GM21381 (cell line): ENCODE measurements around the gene TBL1X.
"Not testable (repeated sequence)": the region's sequence is repeated elsewhere in the genome, so short reads cannot be mapped to it uniquely, and the experiment has no call there.

ENCODE experiments used
- ATAC-seq: cut with Tn5 transposase; IDR thresholded peaks from one replicate; pipeline ENCODE4 v1.9.1; 2021; ENCODE audit warnings: mild to moderate bottlenecking, moderate library complexity; ENCODE audit not compliant: unreplicated experiment

Gene TBL1X

GRCh38 chrX:9458516-9459078 lies 6.3 kb upstream of the TBL1X start:
- ATAC-seq: no peak

GRCh38 chrX:9459186-9459748 lies 5.6 kb upstream of the TBL1X start:
- ATAC-seq: no peak

- ATAC-seq: no peak
Observed at GRCh38 chrX:9461087-9461486, 3.8 kb upstream of the TBL1X start.

- ATAC-seq: no peak
Observed at GRCh38 chrX:9462456-9462855, 2.4 kb upstream of the TBL1X start.

GRCh38 chrX:9465380-9466123 lies 694 bp downstream of the TBL1X start:
- peak; percentile 23 for ATAC-seq

- ATAC-seq: no peak
Observed at GRCh38 chrX:9466124-9466495, 1.3 kb downstream of the TBL1X start.

GRCh38 chrX:9466736-9467135 lies 1.9 kb downstream of the TBL1X start:
- ATAC-seq: no peak

- no peak for ATAC-seq
Observed at GRCh38 chrX:9467146-9467545, 2.3 kb downstream of the TBL1X start.

GRCh38 chrX:9467751-9468150 lies 2.9 kb downstream of the TBL1X start:
- ATAC-seq: no peak

- no peak for ATAC-seq
Observed at GRCh38 chrX:9471571-9471985, 6.7 kb downstream of the TBL1X start.

- ATAC-seq: no peak
Observed at GRCh38 chrX:9473708-9474107, 8.8 kb downstream of the TBL1X start.

- not testable (repeated sequence) for ATAC-seq
Observed at GRCh38 chrX:9475417-9475816, 10.6 kb downstream of the TBL1X start.

GRCh38 chrX:9475984-9476383 lies 11.1 kb downstream of the TBL1X start:
- ATAC-seq: no peak

GRCh38 chrX:9476810-9477575 lies 12.1 kb downstream of the TBL1X start:
- no peak for ATAC-seq

GRCh38 chrX:9482408-9482807 lies 17.6 kb downstream of the TBL1X start:
- no peak for ATAC-seq

- ATAC-seq: no peak
Observed at GRCh38 chrX:9482837-9483236, 18.0 kb downstream of the TBL1X start.

- no peak for ATAC-seq
Observed at GRCh38 chrX:9483376-9483775, 18.5 kb downstream of the TBL1X start.

- no peak for ATAC-seq
Observed at GRCh38 chrX:9486786-9487387, 22.0 kb downstream of the TBL1X start.

- no peak for ATAC-seq
Observed at GRCh38 chrX:9488586-9488985, 23.7 kb downstream of the TBL1X start.

- no peak for ATAC-seq
Observed at GRCh38 chrX:9489234-9489633, 24.4 kb downstream of the TBL1X start.

- no peak for ATAC-seq
Observed at GRCh38 chrX:9492901-9493300, 28.0 kb downstream of the TBL1X start.
